Measurements from ENCODE around the gene SGF29. TPM values are rescaled to one million over a fixed set of nuclear protein-coding genes. Genes with fewer than 3 reads are reported as not detected.
A peak's percentile ranks its signal among the peaks of the same experiment; 100 is the strongest.

SGF29 gene
- total RNA-seq, 1 donor from 2014 or later, result 40.6 TPM

GRCh38 chr16:28555561-28555960, 1.8 kb downstream of the SGF29 start:
- Histone ChIP-seq H3K4me1 (peaks cover 24% of the 10 kb centered on the region), H3K9me3 (no peaks in the 10 kb centered on the region), H3K27ac (no peak overlapping the region), H3K4me3 (no peak overlapping the region), H3K27me3 (ENCODE audit: low read depth) (no peaks in the 10 kb centered on the region), H3K36me3 (peaks cover 22% of the 10 kb centered on the region)
- ATAC-seq, result no peak
- intact Hi-C loops (cut with DNase I), result no loop called here
- no peak for DNase-seq
- no peak for TF ChIP-seq CTCF (IDR thresholded peaks at IDR 0.05)

- peaks cover 22% of the 10 kb centered on the region for H3K36me3 ChIP-seq
- ATAC-seq, result no peak
- intact Hi-C loops (cut with DNase I), result no loop called here
Measured at GRCh38 chr16:28556914-28557320, 3.2 kb downstream of the SGF29 start.

GRCh38 chr16:28558456-28558855, 4.7 kb downstream of the SGF29 start:
- ATAC-seq, result no peak
- Histone ChIP-seq H3K4me3 (no peak overlapping the region), H3K9me3 (no peaks in the 10 kb centered on the region), H3K27me3 (ENCODE audit: low read depth) (no peaks in the 10 kb centered on the region), H3K27ac (no peak overlapping the region), H3K4me1 (peaks cover 42% of the 10 kb centered on the region), H3K36me3 (peaks cover 22% of the 10 kb centered on the region)
- intact Hi-C loops (cut with DNase I), result no loop called here
- no peak for TF ChIP-seq CTCF (IDR thresholded peaks at IDR 0.05)
- no peak for DNase-seq

More at GRCh38 chr16:28556914-28557320, 3.2 kb downstream of the SGF29 start:
- DNase-seq, result no peak
- H3K9me3 ChIP-seq, result no peaks in the 10 kb centered on the region
- no peak for TF ChIP-seq CTCF (IDR thresholded peaks at IDR 0.05)
- peak overlapping the region; percentile 10 for H3K27ac ChIP-seq
- no peaks in the 10 kb centered on the region for H3K27me3 ChIP-seq (ENCODE audit: low read depth)
- no peak overlapping the region for H3K4me3 ChIP-seq
- peaks cover 34% of the 10 kb centered on the region for H3K4me1 ChIP-seq

GRCh38 chr16:28561557-28562187, 8.0 kb downstream of the SGF29 start:
- ATAC-seq (peak; percentile 66 to 86), DNase-seq (no peak)
- H3K4me3 ChIP-seq, result no peak overlapping the region
- no peak for TF ChIP-seq CTCF (IDR thresholded peaks at IDR 0.05)
- intact Hi-C loops (cut with DNase I), result no loop called here
- no peaks in the 10 kb centered on the region for H3K9me3 ChIP-seq
- H3K27ac ChIP-seq, result peak overlapping the region; percentile 61
- H3K36me3 ChIP-seq, result peaks cover 26% of the 10 kb centered on the region
- H3K4me1 ChIP-seq, result peaks cover 24% of the 10 kb centered on the region
- H3K27me3 ChIP-seq (ENCODE audit: low read depth), result no peaks in the 10 kb centered on the region

GRCh38 chr16:28562199-28562598, 8.5 kb downstream of the SGF29 start:
- Histone ChIP-seq H3K36me3 (peaks cover 23% of the 10 kb centered on the region), H3K4me3 (no peak overlapping the region), H3K27me3 (ENCODE audit: low read depth) (no peaks in the 10 kb centered on the region), H3K9me3 (no peaks in the 10 kb centered on the region), H3K4me1 (peaks cover 24% of the 10 kb centered on the region), H3K27ac (peak overlapping the region; percentile 61)
- no peak for TF ChIP-seq CTCF (IDR thresholded peaks at IDR 0.05)
- ATAC-seq (no peak), DNase-seq (no peak)
- intact Hi-C loops (cut with DNase I), result no loop called here
